Spleen (tissue), 7 donors: Measurements from ENCODE around the gene ST3GAL4.

Experiments
- POLR2A ChIP-seq, 3 donors: fragments of 450-650 bp; IDR thresholded peaks; one replicate each; pipeline ENCODE4 v1.5.1; 2017; ENCODE audit warnings: antibody characterized with exemption in 3 of 3, mild to moderate bottlenecking in 1 of 3
- TF ChIP-seq, protein P1 (sequence below), 11 experiments: fragments of 200-600 bp in 7 of 11; fragments of 450-650 bp in 4 of 11; sonication (generic) in 4 of 11; IDR thresholded peaks in 8 of 11; conservative IDR thresholded peaks in 3 of 11; 1 replicate in 7 of 11; 2 replicates in 4 of 11; pipeline versions ENCODE4 v1.4.0 to v1.8.0; 2016 to 2021; ENCODE audit warnings: antibody characterized with exemption in 11 of 11, inconsistent platforms in 4 of 11, mild to moderate bottlenecking in 1 of 11
- donor health status: DM: no; HTN: no; CAD: no; lungs with moderate emphysema.
- donor health status: DM: no; HTN: no; CAD: no.
- donor health status: DM: no; HTN: no; CAD: no.

DNA sequence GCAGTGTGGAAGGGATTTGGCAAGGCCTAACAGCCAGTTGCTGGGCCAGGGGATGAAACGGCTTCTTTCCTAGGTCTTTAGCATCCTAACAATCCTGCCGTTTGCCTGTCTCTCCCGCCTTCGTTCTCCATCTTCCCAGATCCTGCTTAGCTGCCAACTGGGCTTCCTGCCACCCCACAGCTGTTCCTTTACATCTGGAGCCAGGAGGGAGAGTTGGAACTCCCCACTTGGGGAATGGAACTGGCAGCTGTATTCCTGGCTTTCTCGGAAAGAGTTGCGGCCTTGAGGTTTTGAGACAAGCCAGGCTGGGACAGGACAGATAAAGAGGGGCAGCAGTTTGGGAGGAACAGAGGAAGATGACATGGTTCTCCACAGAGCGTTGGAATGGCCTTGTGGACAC is 59.6 kb downstream of the ST3GAL4 start:
- TF ChIP-seq, protein P1, sequence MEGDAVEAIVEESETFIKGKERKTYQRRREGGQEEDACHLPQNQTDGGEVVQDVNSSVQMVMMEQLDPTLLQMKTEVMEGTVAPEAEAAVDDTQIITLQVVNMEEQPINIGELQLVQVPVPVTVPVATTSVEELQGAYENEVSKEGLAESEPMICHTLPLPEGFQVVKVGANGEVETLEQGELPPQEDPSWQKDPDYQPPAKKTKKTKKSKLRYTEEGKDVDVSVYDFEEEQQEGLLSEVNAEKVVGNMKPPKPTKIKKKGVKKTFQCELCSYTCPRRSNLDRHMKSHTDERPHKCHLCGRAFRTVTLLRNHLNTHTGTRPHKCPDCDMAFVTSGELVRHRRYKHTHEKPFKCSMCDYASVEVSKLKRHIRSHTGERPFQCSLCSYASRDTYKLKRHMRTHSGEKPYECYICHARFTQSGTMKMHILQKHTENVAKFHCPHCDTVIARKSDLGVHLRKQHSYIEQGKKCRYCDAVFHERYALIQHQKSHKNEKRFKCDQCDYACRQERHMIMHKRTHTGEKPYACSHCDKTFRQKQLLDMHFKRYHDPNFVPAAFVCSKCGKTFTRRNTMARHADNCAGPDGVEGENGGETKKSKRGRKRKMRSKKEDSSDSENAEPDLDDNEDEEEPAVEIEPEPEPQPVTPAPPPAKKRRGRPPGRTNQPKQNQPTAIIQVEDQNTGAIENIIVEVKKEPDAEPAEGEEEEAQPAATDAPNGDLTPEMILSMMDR (IDR thresholded peaks at IDR 0.05 in 8 of 11, conservative IDR thresholded peaks at IDR 0.05 in 3 of 11), result no peak
- TF ChIP-seq POLR2A (IDR thresholded peaks at IDR 0.05), result no peak
